GM18517 (cell line): ENCODE results near the gene PPCS.
"Not testable (repeated sequence)": the region's sequence is repeated elsewhere in the genome, so short reads cannot be mapped to it uniquely, and the experiment has no call there.

Experiments used
- ATAC-seq: cut with Tn5 transposase; IDR thresholded peaks from one replicate; pipeline ENCODE4 v1.9.1; 2021; ENCODE audit warnings: mild to moderate bottlenecking, moderate library complexity; ENCODE audit not compliant: unreplicated experiment

PPCS gene

GRCh38 chr1:42450061-42450460 lies 6.3 kb upstream of the PPCS start:
- ATAC-seq, result no peak

GRCh38 chr1:42453386-42453785 lies 3.0 kb upstream of the PPCS start:
- ATAC-seq, result no peak

GRCh38 chr1:42454403-42454802 lies 1.9 kb upstream of the PPCS start:
- ATAC-seq, result no peak

- peak; percentile 45 for ATAC-seq
These were observed 379 bp downstream of the PPCS start for GRCh38 chr1:42456754-42457089.

GRCh38 chr1:42461196-42461595 lies 4.9 kb downstream of the PPCS start:
- no peak for ATAC-seq

GRCh38 chr1:42462828-42463763 lies 6.8 kb downstream of the PPCS start, which contains the start of gene CCDC30:
Gene CCDC30, plus strand, starts transcription at chr1:42463286. Its CDS starts 17,266 bp downstream, at chr1:42480552.
- ATAC-seq, result peak; percentile 96

- ATAC-seq, result no peak
These were observed 7.6 kb downstream of the PPCS start for GRCh38 chr1:42463921-42464320.

- no peak for ATAC-seq
These were observed 9.7 kb downstream of the PPCS start for GRCh38 chr1:42466030-42466429.

GRCh38 chr1:42469727-42470126 lies 13.4 kb downstream of the PPCS start:
- no peak for ATAC-seq

- no peak for ATAC-seq
These were observed 20.3 kb downstream of the PPCS start for GRCh38 chr1:42476605-42477004.

GRCh38 chr1:42477354-42477753 lies 21.0 kb downstream of the PPCS start:
- ATAC-seq, result not testable (repeated sequence)

GRCh38 chr1:42477775-42478174 lies 21.4 kb downstream of the PPCS start:
- no peak for ATAC-seq

GRCh38 chr1:42479621-42480020 lies 23.3 kb downstream of the PPCS start:
- ATAC-seq, result no peak

- no peak for ATAC-seq
These were observed 24.6 kb downstream of the PPCS start for GRCh38 chr1:42480921-42481320.

- no peak for ATAC-seq
These were observed 26.4 kb downstream of the PPCS start for GRCh38 chr1:42482635-42483153.

- ATAC-seq, result no peak
These were observed 28.0 kb downstream of the PPCS start for GRCh38 chr1:42484382-42484781.

- ATAC-seq, result no peak
These were observed 33.9 kb downstream of the PPCS start for GRCh38 chr1:42490237-42490636.

- not testable (repeated sequence) for ATAC-seq
These were observed 45.7 kb downstream of the PPCS start for GRCh38 chr1:42502031-42502430.

- no peak for ATAC-seq
These were observed 48.3 kb downstream of the PPCS start for GRCh38 chr1:42504535-42505128.

- ATAC-seq, result no peak
These were observed 50.2 kb downstream of the PPCS start for GRCh38 chr1:42506576-42506975.
